ENCODE measurements around the gene UBL3. TPM values are rescaled to one million over a fixed set of nuclear protein-coding genes. Genes with fewer than 3 reads are reported as not detected.
A peak's percentile ranks its signal among the peaks of the same experiment; 100 is the strongest.

UBL3 gene
- total and polyA plus RNA-seq, 10 of the 15 experiments (the other 5 are each of a cell fraction or from before 2014, with no cell fraction given), result 5.5 to 13.7 (median 10.6) TPM

DNA sequence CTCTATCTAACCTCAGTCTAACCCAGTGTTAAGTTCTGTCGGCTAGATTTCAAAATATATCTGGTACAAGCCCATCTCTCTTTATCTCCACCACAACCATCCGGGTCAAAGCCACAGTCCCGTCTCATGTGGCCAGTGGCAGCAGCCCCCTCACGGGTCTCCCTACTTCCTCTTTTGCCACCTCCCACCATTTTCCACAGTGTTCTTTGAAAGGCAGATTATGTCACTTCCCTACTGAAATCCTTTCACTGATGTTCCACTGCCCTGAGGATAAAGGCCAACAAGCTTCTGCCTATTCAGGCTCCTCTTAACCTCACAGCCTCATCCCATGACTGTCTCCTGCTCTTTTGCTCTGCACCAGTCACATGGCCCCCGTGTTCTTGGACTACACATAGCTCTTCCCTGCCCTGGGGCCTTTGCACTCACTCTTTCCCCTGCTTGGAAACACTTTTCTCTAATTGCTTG lies 117.2 kb downstream of the UBL3 start (continued):
- TF ChIP-seq, protein P1, sequence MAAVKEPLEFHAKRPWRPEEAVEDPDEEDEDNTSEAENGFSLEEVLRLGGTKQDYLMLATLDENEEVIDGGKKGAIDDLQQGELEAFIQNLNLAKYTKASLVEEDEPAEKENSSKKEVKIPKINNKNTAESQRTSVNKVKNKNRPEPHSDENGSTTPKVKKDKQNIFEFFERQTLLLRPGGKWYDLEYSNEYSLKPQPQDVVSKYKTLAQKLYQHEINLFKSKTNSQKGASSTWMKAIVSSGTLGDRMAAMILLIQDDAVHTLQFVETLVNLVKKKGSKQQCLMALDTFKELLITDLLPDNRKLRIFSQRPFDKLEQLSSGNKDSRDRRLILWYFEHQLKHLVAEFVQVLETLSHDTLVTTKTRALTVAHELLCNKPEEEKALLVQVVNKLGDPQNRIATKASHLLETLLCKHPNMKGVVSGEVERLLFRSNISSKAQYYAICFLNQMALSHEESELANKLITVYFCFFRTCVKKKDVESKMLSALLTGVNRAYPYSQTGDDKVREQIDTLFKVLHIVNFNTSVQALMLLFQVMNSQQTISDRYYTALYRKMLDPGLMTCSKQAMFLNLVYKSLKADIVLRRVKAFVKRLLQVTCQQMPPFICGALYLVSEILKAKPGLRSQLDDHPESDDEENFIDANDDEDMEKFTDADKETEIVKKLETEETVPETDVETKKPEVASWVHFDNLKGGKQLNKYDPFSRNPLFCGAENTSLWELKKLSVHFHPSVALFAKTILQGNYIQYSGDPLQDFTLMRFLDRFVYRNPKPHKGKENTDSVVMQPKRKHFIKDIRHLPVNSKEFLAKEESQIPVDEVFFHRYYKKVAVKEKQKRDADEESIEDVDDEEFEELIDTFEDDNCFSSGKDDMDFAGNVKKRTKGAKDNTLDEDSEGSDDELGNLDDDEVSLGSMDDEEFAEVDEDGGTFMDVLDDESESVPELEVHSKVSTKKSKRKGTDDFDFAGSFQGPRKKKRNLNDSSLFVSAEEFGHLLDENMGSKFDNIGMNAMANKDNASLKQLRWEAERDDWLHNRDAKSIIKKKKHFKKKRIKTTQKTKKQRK (IDR thresholded peaks at IDR 0.05; ENCODE audit: low read depth, low read length), result no peak
- TF ChIP-seq RBBP5 (conservative IDR thresholded peaks at IDR 0.05) (no peak), HSF1 (IDR thresholded peaks at IDR 0.05; ENCODE audit: low read depth, low read length) (no peak), BCL11A (IDR thresholded peaks at IDR 0.05; ENCODE audit: low read depth, low read length) (no peak), RELA (IDR thresholded peaks at IDR 0.05; ENCODE audit: borderline replicate concordance, partially characterized antibody) (no peak), ZNF217 (IDR thresholded peaks at IDR 0.05) (no peak), CREM (IDR thresholded peaks at IDR 0.05; ENCODE audit: low read depth) (peak; percentile 36; the same call in 1 of the 2 replicates), PAX8 (IDR thresholded peaks at IDR 0.05) (no peak), E2F4 (IDR thresholded peaks at IDR 0.05; ENCODE audit: low read depth, low read length) (no peak), MEF2A (IDR thresholded peaks at IDR 0.05; ENCODE audit: insufficient read depth, low read depth, low read length) (no peak), NFIC (IDR thresholded peaks at IDR 0.05; ENCODE audit: low read depth, low read length) (peak; percentile 56), SP1 (IDR thresholded peaks at IDR 0.05; ENCODE audit: low read depth, low read length) (no peak), RUNX3 (IDR thresholded peaks at IDR 0.05; ENCODE audit: low read length) (peak; percentile 88), PKNOX1 (IDR thresholded peaks at IDR 0.05) (no peak), STAT1 (conservative IDR thresholded peaks at IDR 0.05) (no peak), CHD4 (IDR thresholded peaks at IDR 0.05) (no peak), CREB1 (IDR thresholded peaks at IDR 0.05; ENCODE audit: low read depth) (no peak)
- TF ChIP-seq, protein P2, sequence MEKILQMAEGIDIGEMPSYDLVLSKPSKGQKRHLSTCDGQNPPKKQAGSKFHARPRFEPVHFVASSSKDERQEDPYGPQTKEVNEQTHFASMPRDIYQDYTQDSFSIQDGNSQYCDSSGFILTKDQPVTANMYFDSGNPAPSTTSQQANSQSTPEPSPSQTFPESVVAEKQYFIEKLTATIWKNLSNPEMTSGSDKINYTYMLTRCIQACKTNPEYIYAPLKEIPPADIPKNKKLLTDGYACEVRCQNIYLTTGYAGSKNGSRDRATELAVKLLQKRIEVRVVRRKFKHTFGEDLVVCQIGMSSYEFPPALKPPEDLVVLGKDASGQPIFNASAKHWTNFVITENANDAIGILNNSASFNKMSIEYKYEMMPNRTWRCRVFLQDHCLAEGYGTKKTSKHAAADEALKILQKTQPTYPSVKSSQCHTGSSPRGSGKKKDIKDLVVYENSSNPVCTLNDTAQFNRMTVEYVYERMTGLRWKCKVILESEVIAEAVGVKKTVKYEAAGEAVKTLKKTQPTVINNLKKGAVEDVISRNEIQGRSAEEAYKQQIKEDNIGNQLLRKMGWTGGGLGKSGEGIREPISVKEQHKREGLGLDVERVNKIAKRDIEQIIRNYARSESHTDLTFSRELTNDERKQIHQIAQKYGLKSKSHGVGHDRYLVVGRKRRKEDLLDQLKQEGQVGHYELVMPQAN (conservative IDR thresholded peaks at IDR 0.05), result no peak
- TF ChIP-seq, protein P3, sequence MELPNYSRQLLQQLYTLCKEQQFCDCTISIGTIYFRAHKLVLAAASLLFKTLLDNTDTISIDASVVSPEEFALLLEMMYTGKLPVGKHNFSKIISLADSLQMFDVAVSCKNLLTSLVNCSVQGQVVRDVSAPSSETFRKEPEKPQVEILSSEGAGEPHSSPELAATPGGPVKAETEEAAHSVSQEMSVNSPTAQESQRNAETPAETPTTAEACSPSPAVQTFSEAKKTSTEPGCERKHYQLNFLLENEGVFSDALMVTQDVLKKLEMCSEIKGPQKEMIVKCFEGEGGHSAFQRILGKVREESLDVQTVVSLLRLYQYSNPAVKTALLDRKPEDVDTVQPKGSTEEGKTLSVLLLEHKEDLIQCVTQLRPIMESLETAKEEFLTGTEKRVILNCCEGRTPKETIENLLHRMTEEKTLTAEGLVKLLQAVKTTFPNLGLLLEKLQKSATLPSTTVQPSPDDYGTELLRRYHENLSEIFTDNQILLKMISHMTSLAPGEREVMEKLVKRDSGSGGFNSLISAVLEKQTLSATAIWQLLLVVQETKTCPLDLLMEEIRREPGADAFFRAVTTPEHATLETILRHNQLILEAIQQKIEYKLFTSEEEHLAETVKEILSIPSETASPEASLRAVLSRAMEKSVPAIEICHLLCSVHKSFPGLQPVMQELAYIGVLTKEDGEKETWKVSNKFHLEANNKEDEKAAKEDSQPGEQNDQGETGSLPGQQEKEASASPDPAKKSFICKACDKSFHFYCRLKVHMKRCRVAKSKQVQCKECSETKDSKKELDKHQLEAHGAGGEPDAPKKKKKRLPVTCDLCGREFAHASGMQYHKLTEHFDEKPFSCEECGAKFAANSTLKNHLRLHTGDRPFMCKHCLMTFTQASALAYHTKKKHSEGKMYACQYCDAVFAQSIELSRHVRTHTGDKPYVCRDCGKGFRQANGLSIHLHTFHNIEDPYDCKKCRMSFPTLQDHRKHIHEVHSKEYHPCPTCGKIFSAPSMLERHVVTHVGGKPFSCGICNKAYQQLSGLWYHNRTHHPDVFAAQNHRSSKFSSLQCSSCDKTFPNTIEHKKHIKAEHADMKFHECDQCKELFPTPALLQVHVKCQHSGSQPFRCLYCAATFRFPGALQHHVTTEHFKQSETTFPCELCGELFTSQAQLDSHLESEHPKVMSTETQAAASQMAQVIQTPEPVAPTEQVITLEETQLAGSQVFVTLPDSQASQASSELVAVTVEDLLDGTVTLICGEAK (IDR thresholded peaks at IDR 0.05; ENCODE audit: borderline replicate concordance), result no peak
